ENCODE results near the gene LRRC41. TPM values are rescaled to one million over a fixed set of nuclear protein-coding genes. Genes with fewer than 3 reads are reported as not detected.
A peak's percentile ranks its signal among the peaks of the same experiment; 100 is the strongest.

LRRC41 gene, protein sequence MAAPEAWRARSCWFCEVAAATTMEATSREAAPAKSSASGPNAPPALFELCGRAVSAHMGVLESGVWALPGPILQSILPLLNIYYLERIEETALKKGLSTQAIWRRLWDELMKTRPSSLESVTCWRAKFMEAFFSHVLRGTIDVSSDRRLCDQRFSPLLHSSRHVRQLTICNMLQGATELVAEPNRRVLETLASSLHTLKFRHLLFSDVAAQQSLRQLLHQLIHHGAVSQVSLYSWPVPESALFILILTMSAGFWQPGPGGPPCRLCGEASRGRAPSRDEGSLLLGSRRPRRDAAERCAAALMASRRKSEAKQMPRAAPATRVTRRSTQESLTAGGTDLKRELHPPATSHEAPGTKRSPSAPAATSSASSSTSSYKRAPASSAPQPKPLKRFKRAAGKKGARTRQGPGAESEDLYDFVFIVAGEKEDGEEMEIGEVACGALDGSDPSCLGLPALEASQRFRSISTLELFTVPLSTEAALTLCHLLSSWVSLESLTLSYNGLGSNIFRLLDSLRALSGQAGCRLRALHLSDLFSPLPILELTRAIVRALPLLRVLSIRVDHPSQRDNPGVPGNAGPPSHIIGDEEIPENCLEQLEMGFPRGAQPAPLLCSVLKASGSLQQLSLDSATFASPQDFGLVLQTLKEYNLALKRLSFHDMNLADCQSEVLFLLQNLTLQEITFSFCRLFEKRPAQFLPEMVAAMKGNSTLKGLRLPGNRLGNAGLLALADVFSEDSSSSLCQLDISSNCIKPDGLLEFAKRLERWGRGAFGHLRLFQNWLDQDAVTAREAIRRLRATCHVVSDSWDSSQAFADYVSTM
- 59.3 and 66.0 TPM in 2 replicates for polyA plus RNA-seq (2012; rRNA removed)
- 27.8 and 44.8 TPM in 2 replicates for polyA plus RNA-seq (2012; cell fraction: cytosol; rRNA removed)
- 79.7 and 99.7 TPM in 2 replicates for polyA plus RNA-seq (2012; cell fraction: nucleus; rRNA removed)

DNA sequence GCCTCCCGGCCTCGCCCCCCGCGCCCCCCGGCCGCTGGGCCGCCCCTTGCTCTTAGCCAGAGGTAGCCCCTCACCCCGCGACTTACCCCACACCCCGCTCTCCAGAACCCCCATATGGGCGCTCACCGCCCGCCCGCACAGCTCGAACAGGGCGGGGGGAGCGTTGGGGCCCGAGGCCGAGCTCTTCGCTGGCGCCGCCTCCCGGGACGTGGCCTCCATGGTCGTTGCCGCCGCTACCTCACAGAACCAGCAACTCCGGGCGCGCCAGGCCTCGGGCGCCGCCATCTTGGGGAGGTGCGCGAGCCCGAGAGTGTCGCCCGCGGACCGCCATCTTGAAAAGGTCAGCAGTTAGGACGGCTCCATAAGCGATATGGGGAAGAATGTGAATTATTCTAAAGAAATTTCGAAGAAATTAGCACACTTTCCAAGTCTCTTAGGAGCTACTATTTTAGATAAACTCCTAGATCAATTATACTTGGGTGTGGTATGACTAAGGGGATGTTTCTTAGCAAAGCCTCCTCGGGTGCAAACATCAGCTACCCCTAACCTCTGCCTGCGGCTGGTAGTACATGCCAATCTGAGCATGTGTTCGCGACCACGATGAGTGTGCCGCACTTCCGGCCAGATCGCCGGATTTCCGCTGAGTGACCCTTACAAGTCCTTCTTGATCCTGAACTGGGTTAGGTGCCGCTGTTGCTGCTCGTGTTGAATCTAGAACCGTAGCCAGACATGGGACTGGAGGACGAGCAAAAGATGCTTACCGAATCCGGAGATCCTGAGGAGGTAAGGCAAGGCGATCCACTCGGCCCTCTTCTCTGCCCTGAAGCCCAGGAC lies at the start of gene LRRC41, which contains the start of gene UQCRH:
TSS of gene LRRC41 (minus strand) at position 579 of the 834 bp plus-strand sequence. CDS start at position 285, 294 bp downstream.
TSS of gene UQCRH (plus strand) at position 661 of the 834 bp plus-strand sequence. CDS start at position 730, 69 bp downstream.
- H3F3A ChIP-seq (replicated peaks; ENCODE audit: insufficient read depth): peaks cover 10% of the 10 kb centered on the region
- H3K9me2 ChIP-seq: no peaks in the 10 kb centered on the region
- ChIA-PET CTCF (interaction anchor here (0.6 to 3.5 kb wide), 11 partner anchors 12 to 258 kb away, joined by 3 to 22 read pairs (median 3); partner anchors contain the start of gene NSUN4), POLR2A (interaction anchor here (0.7 to 2.5 kb wide), 6 partner anchors 17 to 74 kb away, joined by 3 to 17 read pairs (median 4); partner anchors contain the start of genes NSUN4 and RAD54L)
- no peaks in the 10 kb centered on the region for H3K27me3 ChIP-seq (ENCODE audit: insufficient read depth)
- no peaks in the 10 kb centered on the region for H3K9me3 ChIP-seq
- peaks cover 32% of the 10 kb centered on the region for H4K20me1 ChIP-seq (ENCODE audit: insufficient read depth)
- H3K27ac ChIP-seq (ENCODE audit: low read depth in 2 of 2, low read length in 1 of 2): peak within 1 kb of the TSS; percentile 93
- peak within 1 kb of the TSS; percentile 95 for H3K4me2 ChIP-seq
- under 1% methylated on average over 27 of the region's 61 CpGs for WGBS (ENCODE audit: low lambda C conversion rate)
- peak; percentile 91 for DNase-seq
- H3K79me2 ChIP-seq (ENCODE audit: insufficient read depth): peaks cover 95% of the 10 kb centered on the region
- H3K4me1 ChIP-seq (ENCODE audit: control insufficient read depth in 1 of 2, insufficient read depth in 2 of 2, low read depth in 1 of 2, low read length in 1 of 2): peaks cover 13 to 18% of the 10 kb centered on the region in 2 experiments
- H3K36me3 ChIP-seq (replicated peaks in 1 of 2; ENCODE audit: control insufficient read depth in 1 of 2, insufficient read depth in 2 of 2, low read length in 1 of 2): peaks cover 4 to 15% of the 10 kb centered on the region in 2 experiments
- peak within 1 kb of the TSS; percentile 98 for H3K9ac ChIP-seq
- H2AFZ ChIP-seq (ENCODE audit: low read depth): peak within 1 kb of the TSS; percentile 38
- peak within 1 kb of the TSS; percentile 66 to 89 for H3K4me3 ChIP-seq (ENCODE audit: low read depth in 2 of 2, low read length in 1 of 2)
- TF ChIP-seq GABPA (IDR thresholded peaks at IDR 0.05; ENCODE audit: low read depth): peak; percentile 88
- TF ChIP-seq TEAD4 (IDR thresholded peaks at IDR 0.05; ENCODE audit: borderline replicate concordance, insufficient read depth): no peak
- TF ChIP-seq EZH2phosphoT487 (IDR thresholded peaks at IDR 0.05; ENCODE audit: borderline replicate concordance, low read depth): no peak
- TF ChIP-seq USF2 (IDR thresholded peaks at IDR 0.05; ENCODE audit: borderline replicate concordance, low read depth, low read length): no peak
- no peak for TF ChIP-seq ZBTB33 (IDR thresholded peaks at IDR 0.05; ENCODE audit: borderline replicate concordance, low read depth)
- TF ChIP-seq CTCF (IDR thresholded peaks at IDR 0.05): no peak
- peak; percentile 43 for TF ChIP-seq ELF1 (IDR thresholded peaks at IDR 0.05)
- no peak for TF ChIP-seq FOSL2 (IDR thresholded peaks at IDR 0.05; ENCODE audit: borderline replicate concordance, low read depth)
- no peak for TF ChIP-seq RAD21 (IDR thresholded peaks at IDR 0.05; ENCODE audit: low read length)
- TF ChIP-seq YY1 (IDR thresholded peaks at IDR 0.05; ENCODE audit: low read depth): peak; percentile 100
- peak; percentile 10 for TF ChIP-seq CHD2 (IDR thresholded peaks at IDR 0.05; ENCODE audit: low read length, partially characterized antibody)
- TF ChIP-seq FOXJ3 (CRISPR knock-in tag; IDR thresholded peaks at IDR 0.05): no peak
- TF ChIP-seq JUND (IDR thresholded peaks at IDR 0.05): peak; percentile 48; the same call in 1 of the 2 replicates
- TF ChIP-seq MXI1 (IDR thresholded peaks at IDR 0.05; ENCODE audit: low read depth, low read length): no peak
- TF ChIP-seq RCOR1 (IDR thresholded peaks at IDR 0.05; ENCODE audit: low read length): no peak
- no peak for TF ChIP-seq FOXM1 (IDR thresholded peaks at IDR 0.05; ENCODE audit: low read depth)
- TF ChIP-seq POLR2AphosphoS5 (IDR thresholded peaks at IDR 0.05; ENCODE audit: low read depth, low read length): peak; percentile 82
- peak; percentile 75; the same call in 1 of the 2 replicates for TF ChIP-seq SIN3A (IDR thresholded peaks at IDR 0.05; ENCODE audit: borderline replicate concordance, low read depth, low read length)
- peak; percentile 99 for TF ChIP-seq TAF1 (IDR thresholded peaks at IDR 0.05; ENCODE audit: borderline replicate concordance, low read depth, low read length)
- TF ChIP-seq, protein P1, sequence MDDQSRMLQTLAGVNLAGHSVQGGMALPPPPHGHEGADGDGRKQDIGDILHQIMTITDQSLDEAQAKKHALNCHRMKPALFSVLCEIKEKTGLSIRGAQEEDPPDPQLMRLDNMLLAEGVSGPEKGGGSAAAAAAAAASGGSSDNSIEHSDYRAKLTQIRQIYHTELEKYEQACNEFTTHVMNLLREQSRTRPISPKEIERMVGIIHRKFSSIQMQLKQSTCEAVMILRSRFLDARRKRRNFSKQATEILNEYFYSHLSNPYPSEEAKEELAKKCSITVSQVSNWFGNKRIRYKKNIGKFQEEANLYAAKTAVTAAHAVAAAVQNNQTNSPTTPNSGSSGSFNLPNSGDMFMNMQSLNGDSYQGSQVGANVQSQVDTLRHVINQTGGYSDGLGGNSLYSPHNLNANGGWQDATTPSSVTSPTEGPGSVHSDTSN (IDR thresholded peaks at IDR 0.05): no peak
- TF ChIP-seq RXRA (IDR thresholded peaks at IDR 0.05; ENCODE audit: borderline replicate concordance, low read depth): no peak
- TF ChIP-seq TCF12 (IDR thresholded peaks at IDR 0.05): peak; percentile 12; the same call in 1 of the 2 replicates
- TF ChIP-seq USF1 (IDR thresholded peaks at IDR 0.05; ENCODE audit: borderline replicate concordance, low read depth): peak; percentile 66; the same call in 1 of the 2 replicates

All from SK-N-SH (cell line).